ENCODE results near the gene JAKMIP2.
"Not testable (repeated sequence)": the region's sequence is repeated elsewhere in the genome, so short reads cannot be mapped to it uniquely, and the experiment has no call there.

The JAKMIP2 gene

GRCh38 chr5:147782110-147783028 is at the start of gene JAKMIP2:
Gene JAKMIP2 (minus strand): TSS chr5:147782728. CDS start chr5:147671806, 110,922 bp downstream.
- peak; percentile 61 to 67 for DNase-seq

GRCh38 chr5:147831465-147831864 is 48.9 kb upstream of the JAKMIP2 start, which contains the start of gene SPINK1:
Gene SPINK1 (minus strand): TSS chr5:147831671. CDS start chr5:147831577, 94 bp downstream.
- DNase-seq = no peak

- DNase-seq = no peak
These were observed 47.5 kb upstream of the JAKMIP2 start for GRCh38 chr5:147830035-147830434.

- not testable (repeated sequence) for DNase-seq
These were observed 44.5 kb upstream of the JAKMIP2 start for GRCh38 chr5:147827017-147827416.

GRCh38 chr5:147826361-147826760 is 43.8 kb upstream of the JAKMIP2 start:
- DNase-seq = no peak

GRCh38 chr5:147822686-147823491 is 40.4 kb upstream of the JAKMIP2 start:
- DNase-seq = peak; percentile 66 to 88

- DNase-seq = not testable (repeated sequence)
These were observed 39.7 kb upstream of the JAKMIP2 start for GRCh38 chr5:147822222-147822621.

- DNase-seq = peak in 1 of 2 donors; percentile 50
These were observed 39.2 kb upstream of the JAKMIP2 start for GRCh38 chr5:147821766-147822165.

- DNase-seq = peak in 1 of 2 donors; percentile 43
These were observed 36.8 kb upstream of the JAKMIP2 start for GRCh38 chr5:147819261-147819770.

- DNase-seq = peak; percentile 81 to 89
These were observed 35.8 kb upstream of the JAKMIP2 start for GRCh38 chr5:147818290-147818689.

GRCh38 chr5:147813696-147814095 is 31.2 kb upstream of the JAKMIP2 start:
- DNase-seq = no peak

GRCh38 chr5:147809830-147810666 is 27.5 kb upstream of the JAKMIP2 start:
- DNase-seq = no peak

- DNase-seq = peak; percentile 96 to 98
These were observed 22.5 kb upstream of the JAKMIP2 start for GRCh38 chr5:147805030-147805454.

GRCh38 chr5:147804334-147804733 is 21.8 kb upstream of the JAKMIP2 start:
- no peak for DNase-seq

- DNase-seq = peak; percentile 46 to 48
These were observed 21.4 kb upstream of the JAKMIP2 start for GRCh38 chr5:147803926-147804325.

GRCh38 chr5:147803161-147803560 is 20.6 kb upstream of the JAKMIP2 start:
- DNase-seq = peak; percentile 89 to 94

GRCh38 chr5:147801461-147801860 is 18.9 kb upstream of the JAKMIP2 start:
- DNase-seq = no peak

GRCh38 chr5:147800491-147800890 is 18.0 kb upstream of the JAKMIP2 start:
- no peak for DNase-seq

GRCh38 chr5:147796556-147797308 is 14.2 kb upstream of the JAKMIP2 start:
- DNase-seq = no peak

GRCh38 chr5:147791181-147791580 is 8.7 kb upstream of the JAKMIP2 start:
- DNase-seq = no peak

- DNase-seq = no peak
These were observed 7.3 kb upstream of the JAKMIP2 start for GRCh38 chr5:147789820-147790219.
